HFFc6 (cell line): ENCODE results near the gene ST3GAL6. TPM values are rescaled to one million over a fixed set of nuclear protein-coding genes. Genes with fewer than 3 reads are reported as not detected.

Source experiments
- DNase-seq: peaks from one replicate; pipeline ENCODE4 v3.0.0-alpha.2; 2018
- H3K27ac Mint-ChIP-seq: 2 replicates; pipeline ENCODE4 v1.8.0; 2020; ENCODE audit warnings: mild to moderate bottlenecking, mixed read lengths
- H3K27me3 Mint-ChIP-seq: 2 replicates; pipeline ENCODE4 v1.8.0; 2021; ENCODE audit warnings: mild to moderate bottlenecking, moderate library complexity, mixed read lengths; ENCODE audit not compliant: insufficient read depth
- H3K36me3 Mint-ChIP-seq: 2 replicates; pipeline ENCODE4 v1.8.0; 2021; ENCODE audit warnings: low read depth, mixed read lengths
- H3K4me1 Mint-ChIP-seq: 2 replicates; pipeline ENCODE4 v1.8.0; 2020; ENCODE audit warnings: low read depth, mixed read lengths
- H3K4me3 Mint-ChIP-seq: 2 replicates; pipeline ENCODE4 v1.8.0; 2020; ENCODE audit warnings: mild to moderate bottlenecking, moderate library complexity, mixed read lengths
- H3K9me3 Mint-ChIP-seq: 2 replicates; pipeline ENCODE4 v1.8.0; 2020; ENCODE audit warnings: mild to moderate bottlenecking, mixed read lengths
- CTCF ChIP-seq: fragments of 200-600 bp; sonication (generic); IDR thresholded peaks from 2 replicates; pipeline ENCODE4 v1.5.0; 2021; ENCODE audit warnings: antibody characterized with exemption, mild to moderate bottlenecking
- total RNA-seq, 6 experiments: library from RNA; stranded (reverse); fragmentation: NEBNext Ultra II Directional; extraction: Animal tissue kit (Norgen Biotek cat#: 25700); gene quantifications; 2 replicates in 1 of 6; 3 replicates in 5 of 6; pipeline ENCODE4 v1.2.3, GENCODE V29; 2021

ST3GAL6 gene
- total RNA-seq, 6 experiments from 2014 or later = not detected

GRCh38 chr3:98725352-98725751 lies 37.8 kb upstream of the ST3GAL6 start:
- Mint-ChIP-seq H3K9me3 (no peaks in the 10 kb centered on the region), H3K27ac (no peak overlapping the region), H3K4me1 (peaks cover 5% of the 10 kb centered on the region; the same call in 1 of the 2 replicates), H3K4me3 (no peak overlapping the region), H3K27me3 (peaks cover 20% of the 10 kb centered on the region), H3K36me3 (no peaks in the 10 kb centered on the region)
- no peak for TF ChIP-seq CTCF
- DNase-seq = no peak

DNA sequence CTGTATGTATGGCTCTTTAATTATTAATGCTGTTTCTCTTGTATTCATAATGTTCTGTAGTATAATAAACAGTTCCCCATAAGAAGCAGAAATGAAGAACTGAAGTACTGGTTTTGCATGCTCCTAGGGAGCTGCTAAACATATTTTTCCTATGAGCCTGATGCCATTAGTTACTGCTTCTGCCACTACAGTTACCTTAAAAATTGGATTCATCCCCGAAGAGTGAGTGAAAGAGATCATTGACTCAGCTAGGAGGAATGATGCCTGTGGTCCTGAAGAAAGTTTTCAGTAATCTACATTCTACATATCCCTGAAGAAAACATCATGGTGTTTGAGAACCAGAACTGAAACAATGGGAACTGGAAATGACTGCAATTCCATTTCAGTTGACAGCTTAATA lies 37.1 kb upstream of the ST3GAL6 start:
- H3K27ac Mint-ChIP-seq = no peak overlapping the region
- H3K36me3 Mint-ChIP-seq = no peaks in the 10 kb centered on the region
- peak; percentile 33 for DNase-seq
- TF ChIP-seq CTCF = no peak
- no peaks in the 10 kb centered on the region for H3K9me3 Mint-ChIP-seq
- H3K4me3 Mint-ChIP-seq = no peak overlapping the region
- H3K4me1 Mint-ChIP-seq = peaks cover 5% of the 10 kb centered on the region; the same call in 1 of the 2 replicates
- peaks cover 19% of the 10 kb centered on the region for H3K27me3 Mint-ChIP-seq

DNA sequence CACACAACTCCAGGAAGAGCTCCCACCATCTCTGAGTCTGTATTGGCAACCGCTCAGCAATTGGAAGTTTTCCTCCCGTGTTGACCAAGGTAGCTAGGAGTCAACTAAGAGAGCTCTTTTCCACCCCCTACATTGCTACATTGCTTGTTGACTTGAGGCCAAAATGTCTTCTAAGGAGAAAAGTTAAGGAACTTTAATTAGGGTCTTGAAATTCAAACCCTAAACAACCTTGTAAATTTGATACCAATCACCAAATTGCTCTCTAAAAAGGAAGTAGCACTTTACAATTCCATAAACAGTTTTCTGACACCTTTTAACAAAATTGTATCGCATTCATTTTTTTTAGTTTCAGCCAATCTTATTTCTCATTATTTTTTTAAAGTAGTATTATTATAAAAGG lies 35.5 kb upstream of the ST3GAL6 start:
- H3K9me3 Mint-ChIP-seq = no peaks in the 10 kb centered on the region
- H3K4me3 Mint-ChIP-seq = no peak overlapping the region
- H3K27me3 Mint-ChIP-seq = peaks cover 25% of the 10 kb centered on the region
- no peak for DNase-seq
- peaks cover 10% of the 10 kb centered on the region; the same call in 1 of the 2 replicates for H3K4me1 Mint-ChIP-seq
- TF ChIP-seq CTCF = no peak
- H3K27ac Mint-ChIP-seq = no peak overlapping the region
- no peaks in the 10 kb centered on the region for H3K36me3 Mint-ChIP-seq

DNA sequence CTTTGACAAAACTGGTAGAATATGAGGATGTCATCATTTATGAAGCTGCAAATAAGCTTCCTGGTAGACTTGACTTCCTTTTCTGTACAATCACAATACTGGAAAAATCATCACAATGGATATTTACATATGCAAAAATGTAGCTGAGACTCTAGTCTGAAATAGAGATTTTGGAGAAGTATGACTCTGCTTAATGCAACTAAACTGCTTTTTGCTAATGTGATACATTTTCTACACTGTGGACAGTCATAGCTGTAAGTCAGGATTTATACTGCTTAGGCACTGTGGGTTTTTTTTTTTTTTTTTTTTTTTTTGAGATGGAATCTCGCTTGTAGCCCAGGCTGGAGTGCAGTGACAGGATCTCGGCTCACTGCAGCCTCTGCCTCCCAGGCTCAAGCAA lies 34.5 kb upstream of the ST3GAL6 start:
- peaks cover 17% of the 10 kb centered on the region for H3K4me1 Mint-ChIP-seq
- H3K27ac Mint-ChIP-seq = no peak overlapping the region
- H3K27me3 Mint-ChIP-seq = peaks cover 31% of the 10 kb centered on the region
- no peaks in the 10 kb centered on the region for H3K36me3 Mint-ChIP-seq
- no peak for TF ChIP-seq CTCF
- no peak for DNase-seq
- no peak overlapping the region for H3K4me3 Mint-ChIP-seq
- H3K9me3 Mint-ChIP-seq = no peaks in the 10 kb centered on the region

GRCh38 chr3:98730338-98730737 lies 32.8 kb upstream of the ST3GAL6 start:
- Mint-ChIP-seq H3K27ac (no peak overlapping the region), H3K27me3 (peaks cover 44% of the 10 kb centered on the region), H3K36me3 (no peaks in the 10 kb centered on the region), H3K4me3 (no peak overlapping the region), H3K4me1 (peaks cover 21% of the 10 kb centered on the region), H3K9me3 (no peaks in the 10 kb centered on the region)
- no peak for DNase-seq
- no peak for TF ChIP-seq CTCF
